Raji (cell line): ENCODE data around the gene SEMA3G.
A peak's percentile ranks its signal among the peaks of the same experiment; 100 is the strongest.

Experiments used
- POLR2A ChIP-seq: IDR thresholded peaks from 2 replicates; pipeline ENCODE4 v1.6.1; 2011; ENCODE audit warnings: low read depth, low read length, control low read depth; ENCODE audit not compliant: insufficient read depth

The SEMA3G gene

DNA sequence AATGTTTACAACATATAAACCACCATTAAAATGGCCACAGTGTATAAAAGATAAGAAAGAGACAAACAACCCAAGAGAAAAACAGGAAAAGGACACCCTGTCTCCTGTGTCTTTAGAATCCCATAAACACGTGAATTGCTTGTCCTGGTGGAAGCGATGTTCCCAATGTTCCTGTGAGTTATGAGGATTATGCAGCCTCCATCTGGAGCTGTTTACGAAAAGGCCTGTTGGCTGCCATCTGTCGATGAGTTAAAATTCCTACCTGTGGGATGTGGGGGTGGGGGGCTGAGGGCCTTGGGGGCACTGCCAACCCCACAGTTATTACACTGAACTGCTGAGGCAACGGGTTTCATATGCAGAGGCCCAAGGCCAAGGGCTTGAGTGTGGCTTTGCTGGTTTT, 24.1 kb upstream of the SEMA3G start:
- TF ChIP-seq POLR2A: no peak

- no peak for TF ChIP-seq POLR2A
These were observed 23.4 kb upstream of the SEMA3G start for GRCh38 chr3:52468336-52468735.

- TF ChIP-seq POLR2A: no peak
These were observed 18.5 kb upstream of the SEMA3G start for GRCh38 chr3:52463416-52463815.

- TF ChIP-seq POLR2A: no peak
These were observed 17.0 kb upstream of the SEMA3G start for GRCh38 chr3:52461874-52462273.

DNA sequence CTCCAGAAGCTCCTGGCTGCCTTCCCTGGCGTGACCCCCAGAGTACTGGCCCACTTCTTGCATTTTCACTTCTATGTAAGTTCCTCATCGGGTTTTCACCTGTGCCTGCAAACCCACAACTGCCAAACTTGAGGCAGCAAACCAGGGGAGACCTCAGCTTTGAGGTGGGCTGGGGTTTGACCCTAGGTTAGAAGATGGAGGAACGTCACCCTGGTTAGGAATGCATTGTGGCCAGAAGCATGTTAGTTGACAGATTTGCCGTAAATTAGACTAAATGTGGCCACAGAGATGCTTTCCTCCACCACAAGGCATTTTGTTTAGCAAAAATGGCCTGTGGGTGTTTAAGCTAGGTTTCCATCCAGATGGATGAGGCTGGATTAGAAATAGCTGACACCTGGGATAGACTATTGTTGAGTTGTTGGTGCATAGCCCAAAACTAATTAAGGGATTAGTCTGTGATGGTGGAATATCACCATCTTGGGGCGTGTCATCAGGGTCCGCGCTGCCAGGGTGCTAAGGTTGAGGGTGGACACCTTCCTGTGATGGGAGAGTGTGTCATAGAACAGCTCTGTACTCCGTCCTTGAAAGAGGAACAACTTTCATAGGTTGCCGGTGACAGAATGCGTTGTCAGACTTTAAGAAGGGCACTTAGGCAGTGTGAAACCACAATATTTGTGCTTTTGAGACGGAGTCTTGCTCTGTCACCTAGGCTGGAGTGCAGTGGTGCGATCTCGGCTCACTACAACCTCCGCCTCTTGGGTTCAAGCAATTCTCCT, 14.1 kb upstream of the SEMA3G start:
- no peak for TF ChIP-seq POLR2A

DNA sequence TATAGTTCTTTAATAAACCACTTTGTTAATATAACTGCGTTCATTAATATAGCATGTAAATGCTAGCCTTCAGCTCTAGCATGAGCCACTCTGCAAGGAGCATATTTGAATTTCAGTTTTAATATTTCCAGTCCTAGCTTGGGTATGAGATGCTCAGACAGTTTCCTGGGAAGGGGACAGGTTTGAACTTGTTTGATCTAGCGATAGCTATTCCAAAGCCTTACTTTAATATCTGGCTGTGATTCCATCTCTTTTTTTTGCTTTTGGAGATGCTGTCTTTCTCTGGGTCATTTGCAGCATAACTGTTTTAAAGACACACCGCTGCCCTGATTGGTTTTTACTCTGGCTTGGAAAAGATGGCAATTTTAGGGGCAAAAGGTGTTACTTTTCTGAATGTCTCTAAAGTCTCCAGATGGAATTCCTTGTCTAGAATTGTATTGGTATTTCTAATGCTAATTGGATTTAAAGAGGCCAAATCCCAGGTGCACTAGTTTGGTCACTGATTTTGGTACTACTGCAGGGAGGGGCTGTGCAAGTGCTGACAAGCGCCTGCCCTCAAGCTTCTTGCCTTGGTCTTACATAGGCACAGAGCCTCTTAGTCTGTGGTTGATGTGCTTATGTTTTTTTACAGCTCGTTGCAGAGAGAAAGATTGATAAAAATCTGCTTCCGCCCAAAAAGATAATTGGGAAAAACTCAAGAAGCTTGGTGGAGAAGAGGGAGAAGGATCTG, 13.3 kb upstream of the SEMA3G start:
- no peak for TF ChIP-seq POLR2A

GRCh38 chr3:52456800-52457183, 11.9 kb upstream of the SEMA3G start:
- no peak for TF ChIP-seq POLR2A

GRCh38 chr3:52456169-52456799, 11.4 kb upstream of the SEMA3G start:
- TF ChIP-seq POLR2A: no peak

DNA sequence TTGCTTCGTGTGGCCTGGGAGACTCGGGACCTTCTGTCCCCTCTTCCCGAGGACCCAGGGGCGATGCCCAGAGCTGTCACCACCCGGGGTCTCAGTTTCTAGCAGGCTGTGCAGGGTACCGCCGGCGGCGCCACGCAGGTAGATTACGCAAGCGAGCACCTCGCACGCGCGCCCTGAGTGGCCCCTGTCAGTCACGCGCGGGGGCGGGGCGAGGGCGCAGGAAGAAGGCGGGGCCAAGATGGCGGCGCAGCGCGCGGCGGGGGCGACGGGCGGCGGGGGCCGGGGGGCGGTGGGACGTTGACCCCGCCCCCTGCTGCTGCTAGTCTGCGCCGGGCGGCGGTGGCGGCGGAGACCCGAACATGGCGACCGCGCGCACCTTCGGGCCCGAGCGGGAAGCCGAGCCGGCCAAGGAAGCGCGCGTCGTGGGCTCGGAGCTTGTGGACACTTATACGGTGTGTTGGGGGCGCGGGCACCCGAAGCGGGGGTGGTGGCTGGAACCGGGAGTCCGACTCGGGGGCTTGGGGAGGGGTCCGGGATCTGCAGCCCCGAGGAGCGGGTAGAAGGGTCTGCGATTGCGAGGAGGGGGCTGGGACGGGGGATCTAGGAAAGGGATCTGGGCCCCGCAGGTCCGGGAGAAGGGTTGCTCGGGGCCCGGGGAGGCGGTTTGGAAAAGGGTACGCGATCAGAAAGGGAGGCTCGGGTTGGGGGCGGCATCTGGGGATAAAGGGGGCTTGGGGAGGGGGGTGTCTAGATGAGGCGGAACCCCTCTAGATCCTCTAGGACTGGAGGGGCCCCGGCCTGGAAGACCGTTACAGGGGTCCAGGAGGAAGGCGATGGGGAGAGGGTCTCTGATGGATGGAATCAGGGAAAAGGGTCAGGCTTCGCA, 10.6 kb upstream of the SEMA3G start, which contains the start of gene NISCH:
Gene NISCH (plus strand): TSS at position 322 of the 886 bp plus-strand sequence. CDS start 38 bp downstream, at position 360.
- TF ChIP-seq POLR2A: peak; percentile 87

DNA sequence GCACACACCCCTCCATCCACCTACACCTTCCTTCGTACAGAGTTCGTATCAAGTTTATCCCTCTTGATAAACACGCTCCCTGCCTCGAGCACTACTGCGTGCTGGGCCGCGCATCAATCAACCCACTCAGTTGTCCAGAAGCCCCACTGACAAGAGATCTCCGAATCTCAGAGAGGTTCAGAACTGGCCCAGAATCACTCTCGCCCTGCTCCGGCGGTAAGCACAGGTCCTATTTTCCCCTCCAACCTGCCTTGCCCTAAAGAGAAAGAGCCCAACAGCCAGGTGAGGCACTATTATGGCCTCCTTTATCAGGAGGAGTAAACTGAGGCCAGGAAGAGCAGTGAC, 10.0 kb upstream of the SEMA3G start:
- no peak for TF ChIP-seq POLR2A

DNA sequence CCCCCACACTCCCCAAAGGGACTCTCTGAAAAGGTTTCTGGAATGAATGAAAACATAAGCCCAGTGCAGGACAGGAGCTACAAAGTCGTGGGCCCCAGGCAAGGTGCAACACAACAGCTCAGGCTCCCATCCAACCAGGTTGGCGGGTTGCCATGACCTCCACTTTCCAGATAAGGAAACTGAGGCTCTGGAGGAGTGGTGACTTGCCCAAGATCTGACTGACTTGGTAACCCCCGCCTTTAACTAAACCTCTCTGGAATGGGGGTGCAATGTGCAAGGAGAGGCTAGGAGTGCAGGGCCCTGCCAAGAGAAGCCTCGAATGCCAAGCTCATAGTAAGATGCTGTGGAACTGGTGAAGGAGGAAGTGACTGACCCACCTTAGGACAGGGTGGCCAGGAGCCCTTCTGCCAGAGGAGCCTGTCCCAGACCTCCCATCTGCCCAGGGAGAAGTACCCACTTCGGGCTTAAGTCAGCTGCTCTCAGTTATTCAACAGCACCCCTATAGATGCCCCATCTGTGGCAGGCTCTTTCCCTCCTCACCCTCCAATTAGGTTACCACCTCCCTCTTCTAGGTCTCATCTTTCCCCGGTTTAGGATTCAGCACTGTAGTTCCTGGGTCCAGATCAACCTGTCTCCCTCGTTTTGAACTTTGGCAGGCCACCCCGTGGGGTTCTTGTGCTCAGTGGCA, 9.5 kb upstream of the SEMA3G start:
- TF ChIP-seq POLR2A: no peak

DNA sequence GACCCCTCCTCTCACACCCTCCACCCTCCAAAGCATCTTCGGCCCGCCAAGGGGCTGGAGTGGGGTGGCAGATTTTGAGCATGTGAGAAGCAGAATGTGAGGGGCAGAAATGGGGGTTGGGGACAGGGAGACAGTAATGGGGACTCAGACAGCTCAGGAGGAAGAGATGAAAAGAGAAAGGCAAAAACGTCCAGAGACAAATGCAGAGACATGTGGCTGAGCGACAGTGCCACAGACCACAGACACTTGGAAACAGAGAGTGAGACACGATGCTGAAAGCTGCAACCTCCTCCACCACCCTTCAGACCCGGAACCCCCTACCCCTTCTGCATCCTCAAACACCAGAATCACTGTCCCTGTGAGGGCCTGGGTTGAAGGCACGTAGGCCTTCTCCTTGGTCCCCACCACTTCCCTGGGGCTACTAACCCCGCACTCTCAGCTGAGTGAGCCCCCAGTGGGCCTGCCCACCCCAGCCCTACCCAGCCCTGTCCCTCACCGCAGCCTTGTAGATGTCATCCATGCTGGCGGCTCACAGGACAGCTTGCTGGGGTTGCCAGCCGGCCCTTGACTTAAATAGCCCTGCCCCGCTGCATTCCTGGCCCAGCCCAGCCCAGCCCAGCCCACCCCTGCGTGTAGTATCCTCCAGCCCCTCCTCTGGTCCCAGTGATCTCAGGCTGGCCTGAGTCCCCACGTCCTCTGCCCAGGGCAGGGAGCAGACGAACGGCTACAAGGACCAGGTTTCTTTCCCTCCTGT, 8.8 kb upstream of the SEMA3G start, which contains the start of gene TNNC1:
Gene TNNC1 (minus strand): TSS at position 546 of the 754 bp plus-strand sequence. CDS start 26 bp downstream, at position 520.
- TF ChIP-seq POLR2A: no peak

DNA sequence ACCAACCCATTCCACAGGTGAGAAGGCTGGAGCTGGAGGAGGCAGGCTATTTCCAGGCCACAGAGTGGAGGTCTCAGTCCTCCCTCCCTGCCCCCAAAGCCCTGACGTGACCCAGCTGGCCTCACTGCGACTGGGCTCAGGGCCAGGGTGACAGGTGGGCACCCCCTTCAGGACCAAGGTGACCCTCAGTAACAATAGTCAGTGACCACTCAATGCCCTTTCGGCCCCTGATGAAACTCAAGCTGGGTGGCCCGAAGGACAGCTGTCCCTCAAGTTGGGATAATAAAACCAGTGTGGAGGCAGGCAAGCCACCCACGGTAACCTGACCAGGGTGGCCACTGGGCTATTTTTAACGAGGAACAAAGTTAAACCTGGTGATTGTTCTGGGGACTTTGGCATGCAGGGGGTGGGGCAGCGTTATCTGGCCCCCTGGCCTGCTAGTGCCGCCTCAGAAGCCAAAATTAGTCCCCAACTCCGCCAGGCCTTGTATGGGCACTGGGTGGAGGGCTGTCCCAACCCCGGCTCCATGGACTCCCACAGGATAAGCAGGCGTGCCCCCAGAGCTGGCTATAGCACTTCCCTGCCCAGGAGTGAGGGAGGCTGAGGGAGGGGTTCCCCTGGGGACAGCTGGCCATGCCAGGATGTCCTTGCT, 7.8 kb upstream of the SEMA3G start:
- no peak for TF ChIP-seq POLR2A
